ENCODE data around the gene WARS2.

The WARS2 gene

DNA sequence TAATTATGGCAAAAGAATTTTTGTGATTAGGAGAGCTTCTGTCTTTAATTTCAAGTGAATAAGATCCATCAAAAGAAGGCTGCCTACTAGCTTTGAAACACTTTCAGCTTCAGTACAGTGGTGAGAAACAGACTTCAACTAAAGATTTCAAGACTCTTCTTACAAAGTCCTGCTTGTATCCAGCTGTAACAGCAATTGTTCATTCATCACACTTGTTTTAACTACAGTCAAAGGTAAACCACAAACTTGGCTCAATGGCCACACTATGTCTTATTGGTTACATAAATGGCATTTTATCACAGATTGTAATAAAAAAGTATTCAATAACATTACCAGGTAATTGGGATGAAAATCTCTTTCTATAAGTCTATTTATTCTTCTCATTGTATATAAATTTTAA, 59.2 kb downstream of the WARS2 start:
- no peak for DNase-seq

DNA sequence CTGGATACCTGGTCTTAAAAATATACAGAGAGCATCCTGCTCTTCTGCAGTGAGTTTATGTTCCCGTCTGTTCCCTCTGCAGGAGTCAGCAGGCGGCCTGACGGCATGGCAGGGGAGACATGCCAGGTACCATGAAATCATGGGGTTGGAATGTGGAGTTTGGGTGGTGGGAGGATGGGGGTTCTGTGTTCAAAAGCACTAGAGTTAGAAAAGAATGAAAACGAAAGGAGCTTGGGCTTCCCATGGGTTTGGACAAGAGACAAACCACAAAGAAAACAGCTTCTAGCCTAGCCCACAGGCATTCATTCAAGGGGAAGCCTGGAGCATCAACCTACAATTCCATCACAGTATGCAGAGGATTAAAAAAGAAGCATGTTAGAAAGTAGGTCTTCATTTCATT, 59.9 kb downstream of the WARS2 start:
- DNase-seq = no peak

DNA sequence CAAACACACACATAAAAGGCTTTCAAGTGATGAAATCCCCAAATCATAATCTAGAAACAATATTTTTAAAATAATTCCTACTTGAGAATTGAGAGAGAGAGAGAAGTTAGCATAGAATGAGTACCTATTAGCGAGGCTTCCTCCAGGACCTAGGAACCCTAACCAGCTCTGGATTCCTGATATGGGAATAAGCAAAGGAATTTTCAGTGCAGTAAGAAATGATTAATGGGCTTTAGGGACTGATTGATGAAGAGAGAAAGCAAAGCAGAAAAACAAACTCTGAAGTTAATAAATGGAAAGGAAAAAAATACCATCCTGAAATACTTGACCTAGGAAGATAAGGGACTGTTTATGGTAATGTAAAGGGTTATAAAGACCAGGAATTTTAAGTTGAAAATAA, 60.6 kb downstream of the WARS2 start:
- DNase-seq = no peak

DNA sequence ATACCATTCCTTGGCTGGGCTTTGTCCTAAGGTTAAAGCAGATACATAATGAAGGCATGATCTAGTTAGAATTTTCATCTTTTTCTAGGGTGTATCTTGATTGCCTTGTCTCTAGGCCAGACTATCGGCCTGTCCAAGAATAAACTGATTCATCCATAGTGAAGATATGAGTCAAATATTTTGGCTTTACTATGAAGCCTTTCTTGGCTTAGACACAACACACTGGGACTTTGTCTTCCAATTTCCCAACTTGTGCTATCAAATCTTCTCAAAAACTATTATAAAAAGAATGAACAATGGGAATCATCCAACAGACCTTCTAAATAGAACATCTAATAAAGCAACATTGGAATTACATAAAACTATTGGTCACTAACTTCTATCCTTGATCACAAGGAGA, 64.8 kb downstream of the WARS2 start:
- no peak for DNase-seq

DNA sequence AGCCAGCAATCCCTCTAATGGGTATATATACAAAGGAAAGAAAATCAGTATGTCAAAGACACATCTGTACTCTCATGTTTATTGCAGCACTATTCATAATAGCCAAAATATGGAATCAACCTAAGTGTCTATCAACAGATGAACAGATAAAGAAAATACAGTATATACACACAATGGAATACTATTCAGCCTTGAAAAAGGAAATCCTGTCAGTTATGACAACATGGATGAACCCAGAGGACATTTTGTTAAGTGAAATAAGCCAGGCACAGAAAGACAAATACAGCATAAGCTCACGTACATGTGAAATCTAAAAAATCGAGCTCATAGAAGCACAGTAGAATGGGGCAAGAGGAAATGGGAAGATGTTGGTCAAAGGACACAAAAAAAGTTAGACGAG, 69.1 kb downstream of the WARS2 start:
- no peak for DNase-seq

DNA sequence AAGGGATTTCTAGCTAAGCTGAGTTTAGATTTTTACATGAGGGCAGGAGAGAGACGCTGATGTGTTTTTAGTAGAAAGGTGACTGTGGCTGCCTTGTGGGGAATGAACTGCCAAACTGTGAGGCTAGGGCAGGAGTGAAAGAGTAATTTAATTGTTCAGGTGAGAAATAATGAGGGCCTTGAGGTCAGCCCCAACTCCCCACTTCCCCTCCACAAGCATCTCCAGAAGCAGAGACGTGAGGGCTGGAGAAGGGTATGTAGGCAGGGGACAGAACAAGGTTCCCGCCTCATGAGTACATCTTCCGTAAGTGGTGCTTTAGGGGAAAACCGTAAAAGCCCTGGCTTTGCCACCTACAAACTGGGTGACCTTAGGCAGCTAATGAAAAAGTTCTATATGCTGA, 70.8 kb downstream of the WARS2 start:
- DNase-seq = no peak

DNA sequence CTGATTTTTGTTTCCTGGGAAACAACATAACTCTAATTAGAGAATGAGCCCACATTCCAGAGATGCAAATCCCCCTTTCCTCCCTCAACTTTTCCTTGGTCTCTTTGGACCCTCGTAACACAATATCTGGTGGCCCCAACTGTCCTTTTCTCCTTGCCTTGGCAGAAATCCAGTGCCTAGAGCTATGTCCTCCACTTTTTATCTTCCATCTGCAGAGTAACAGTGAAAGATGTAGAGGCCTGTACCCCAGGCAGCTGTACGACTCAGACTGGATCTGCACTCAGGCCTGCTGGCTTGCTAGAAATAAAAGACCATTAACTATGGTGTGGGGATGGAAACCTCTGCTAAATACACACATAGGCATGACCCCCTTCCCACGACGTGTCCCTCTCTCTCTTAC, 72.0 kb downstream of the WARS2 start:
- DNase-seq = no peak

DNA sequence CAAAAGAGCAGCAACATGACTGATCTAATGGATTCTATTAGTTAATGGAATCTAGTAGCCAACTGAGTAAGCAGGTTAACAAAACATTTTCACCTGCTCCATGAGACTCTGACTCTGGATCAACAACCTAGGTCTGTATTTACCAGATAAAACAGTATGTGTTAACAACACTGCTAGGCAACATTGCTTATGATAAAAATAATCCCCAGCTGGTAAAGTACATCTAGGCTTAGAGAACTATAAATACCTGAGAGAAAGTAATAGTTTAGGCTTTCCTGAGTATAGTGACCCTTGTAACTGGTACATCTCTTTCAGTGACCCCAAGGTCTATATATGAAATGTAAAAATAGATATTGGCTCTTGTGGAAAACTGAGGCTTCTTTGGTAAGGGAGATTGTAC, 78.8 kb downstream of the WARS2 start:
- no peak for DNase-seq

DNA sequence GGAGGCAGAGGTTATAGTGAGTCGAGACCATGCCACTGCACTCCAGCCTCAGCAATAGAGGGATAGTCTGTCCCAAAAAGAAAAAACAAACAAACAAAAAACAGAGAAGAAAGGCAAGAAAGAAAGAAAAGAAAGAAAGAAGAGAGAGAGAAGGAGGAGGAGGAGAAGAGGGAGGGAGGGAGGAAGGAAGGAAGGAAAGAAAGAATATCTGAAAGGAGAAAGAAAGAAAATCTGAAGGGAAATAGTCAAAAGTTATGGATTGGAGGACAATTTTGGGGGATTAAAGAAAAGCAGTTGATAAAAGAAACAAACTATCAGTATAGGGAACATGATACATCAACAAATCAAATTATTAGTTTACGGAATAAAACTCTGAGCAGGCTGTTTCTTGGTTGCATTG, 84.9 kb downstream of the WARS2 start:
- DNase-seq = no peak

DNA sequence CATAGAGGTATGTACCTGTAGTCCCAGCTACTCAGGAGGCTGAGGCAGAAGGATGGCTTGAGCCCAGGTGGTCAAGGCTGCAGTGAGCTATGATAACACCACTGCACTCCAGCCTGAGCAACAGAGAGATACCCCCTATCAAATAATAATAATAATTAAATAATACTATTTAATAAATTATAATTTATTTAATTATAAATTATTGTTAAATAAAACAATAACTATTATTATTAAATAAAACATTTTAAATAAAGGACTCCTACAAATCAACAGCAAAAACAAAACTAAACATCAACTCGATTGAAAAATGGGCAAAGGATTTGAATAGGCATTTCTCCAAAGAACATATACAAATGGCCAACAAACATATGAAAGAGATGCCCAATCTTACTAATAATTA, 86.5 kb downstream of the WARS2 start:
- no peak for DNase-seq

DNA sequence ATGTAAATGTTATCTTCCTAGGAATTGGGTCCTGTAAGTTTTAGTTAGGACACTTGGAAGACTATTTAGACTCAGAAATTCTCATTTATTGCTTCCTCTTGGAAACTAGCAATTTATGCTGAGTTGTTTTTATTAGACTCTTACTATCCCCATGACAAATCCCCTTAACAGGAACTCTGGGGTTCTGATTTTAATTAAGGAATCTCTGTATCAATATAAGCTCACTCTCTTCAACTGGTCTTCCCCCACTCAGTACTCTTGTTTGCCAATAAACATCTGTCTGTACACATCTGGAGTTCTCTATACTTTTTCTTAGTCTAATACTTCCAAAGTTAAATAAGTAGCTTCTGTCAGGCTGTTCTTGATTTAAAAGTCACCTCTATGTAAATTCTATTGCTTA, 88.2 kb downstream of the WARS2 start:
- no peak for DNase-seq

DNA sequence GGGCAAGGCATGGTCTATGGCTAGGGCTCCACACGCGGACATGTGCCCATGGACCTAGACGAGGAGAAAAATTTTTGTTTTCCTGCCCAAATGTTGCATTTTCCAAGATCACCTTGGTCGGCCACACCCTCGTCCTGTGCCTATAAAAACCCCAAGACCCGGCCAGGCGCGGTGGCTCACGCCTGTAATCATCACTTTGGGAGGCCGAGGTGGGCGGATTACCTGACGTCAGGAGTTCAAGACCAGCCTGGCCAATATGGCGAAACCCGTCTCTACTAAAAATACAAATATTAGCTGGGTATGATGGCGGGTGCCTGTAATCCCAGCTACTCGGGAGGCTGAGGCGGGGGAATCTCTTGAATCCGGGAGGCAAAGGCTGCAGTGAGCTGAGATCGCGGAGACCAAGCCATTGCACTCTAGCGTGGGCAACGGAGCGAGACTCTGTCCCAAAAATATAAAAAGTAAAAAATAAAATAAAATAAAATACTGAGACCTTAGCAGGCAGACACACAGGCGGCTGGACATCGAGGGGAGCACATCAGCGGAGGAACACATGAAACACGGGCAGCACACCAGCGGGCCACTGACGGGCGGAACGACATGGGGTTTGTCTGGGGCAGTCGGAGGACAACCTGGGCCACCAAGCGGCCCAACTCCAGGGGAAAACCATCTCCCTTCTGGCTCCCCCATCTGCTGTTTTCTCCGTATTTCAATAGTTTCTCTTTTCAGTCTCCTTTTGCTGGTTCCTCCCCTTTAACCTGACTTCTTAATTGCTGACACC, 91.6 kb downstream of the WARS2 start:
- no peak for DNase-seq

DNA sequence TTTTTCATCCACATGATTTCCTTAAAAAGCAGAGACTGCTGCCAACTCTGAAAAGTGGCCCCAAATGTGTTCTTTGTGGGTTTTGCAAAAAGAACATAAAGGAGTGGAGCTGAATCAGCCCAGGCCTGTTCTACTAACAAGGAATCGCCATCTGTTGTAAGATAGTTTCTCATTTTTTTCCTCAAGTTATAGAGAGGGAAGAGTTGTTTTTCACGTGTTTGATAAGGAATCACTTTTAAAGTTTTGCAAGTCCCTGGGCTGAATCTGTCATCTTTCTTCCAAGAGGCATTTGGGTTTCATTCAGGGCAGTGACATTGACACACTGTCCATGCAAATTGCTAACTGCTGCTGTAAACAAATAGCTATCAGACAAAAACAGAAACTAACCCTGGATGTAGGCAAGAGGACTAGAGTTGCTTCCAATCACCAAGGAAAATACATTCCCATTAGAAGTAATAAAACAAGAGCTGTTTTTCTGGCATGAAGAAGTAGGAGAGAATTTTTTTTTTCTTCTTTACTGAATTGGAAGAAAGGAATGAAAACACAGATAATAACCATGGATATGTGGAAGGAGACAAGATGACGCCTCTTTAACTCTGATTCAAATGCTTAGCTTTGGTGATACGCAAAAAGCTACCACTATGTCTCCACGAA, 93.5 kb downstream of the WARS2 start:
- DNase-seq = no peak

DNA sequence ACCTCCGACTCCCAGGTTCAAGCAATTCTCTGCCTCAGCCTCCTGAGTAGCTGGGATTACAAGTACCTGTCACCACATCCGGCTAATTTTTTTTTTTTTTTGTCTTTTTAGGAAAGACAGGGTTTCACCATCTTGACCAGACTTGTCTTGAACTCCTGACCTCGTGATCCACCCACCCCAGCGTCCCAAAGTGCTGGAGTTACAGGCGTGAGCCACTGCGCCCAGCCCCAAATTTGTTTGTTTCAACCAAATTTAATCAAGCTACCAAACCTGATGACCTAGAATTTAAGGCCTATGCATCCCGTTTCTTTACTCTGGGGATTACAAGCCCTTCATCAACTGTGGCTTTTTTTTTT, 94.0 kb downstream of the WARS2 start:
- DNase-seq = no peak

DNA sequence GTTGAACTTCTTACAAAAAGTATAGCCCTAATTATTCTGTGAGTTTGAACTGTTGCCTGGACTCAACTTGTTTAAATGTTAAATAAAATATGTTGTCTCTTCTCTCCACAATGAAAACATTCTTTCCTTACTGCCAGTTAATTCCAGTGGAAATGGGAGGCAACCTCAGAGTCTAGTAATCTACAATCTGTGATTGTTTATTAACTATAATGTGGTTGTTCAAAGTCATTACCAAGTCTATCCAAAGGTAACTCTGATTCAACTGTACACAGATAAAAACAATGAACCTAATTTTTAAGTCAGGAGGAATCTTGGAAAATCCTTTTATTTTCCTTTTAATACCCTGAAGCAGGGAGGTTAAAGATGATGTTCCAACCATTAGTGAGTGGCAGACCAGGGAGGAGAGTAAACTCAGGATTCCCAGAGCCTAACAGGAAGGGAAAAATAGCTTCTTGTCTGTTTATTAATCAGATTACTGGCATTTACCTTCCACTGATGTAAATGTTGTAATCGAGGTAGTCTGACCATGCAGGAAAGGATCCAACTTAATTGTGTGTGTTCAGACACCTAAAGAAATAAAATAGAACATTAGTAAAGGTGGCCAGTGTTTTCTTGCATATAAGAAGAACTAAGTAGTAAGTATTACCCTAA, 95.2 kb downstream of the WARS2 start:
- no peak for DNase-seq

DNA sequence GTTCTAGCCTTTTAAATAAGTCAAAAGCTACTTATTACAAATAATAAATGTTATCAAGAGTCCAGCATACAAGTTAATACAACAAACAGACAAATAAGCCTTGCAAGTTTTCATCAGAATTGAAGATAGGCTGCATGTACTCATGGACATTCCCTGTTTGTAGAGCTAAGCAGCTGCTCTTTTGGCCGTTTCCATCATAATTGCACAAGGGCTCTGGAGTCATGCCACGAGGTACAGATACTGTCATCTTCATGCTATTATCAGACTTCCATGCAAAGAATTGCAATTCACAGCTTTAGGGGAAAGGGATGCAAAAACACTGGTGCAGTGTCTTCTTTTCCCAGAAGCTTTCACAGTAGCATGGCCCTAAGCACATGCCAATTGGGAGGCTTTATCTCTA, 99.5 kb downstream of the WARS2 start:
- DNase-seq = no peak

DNA sequence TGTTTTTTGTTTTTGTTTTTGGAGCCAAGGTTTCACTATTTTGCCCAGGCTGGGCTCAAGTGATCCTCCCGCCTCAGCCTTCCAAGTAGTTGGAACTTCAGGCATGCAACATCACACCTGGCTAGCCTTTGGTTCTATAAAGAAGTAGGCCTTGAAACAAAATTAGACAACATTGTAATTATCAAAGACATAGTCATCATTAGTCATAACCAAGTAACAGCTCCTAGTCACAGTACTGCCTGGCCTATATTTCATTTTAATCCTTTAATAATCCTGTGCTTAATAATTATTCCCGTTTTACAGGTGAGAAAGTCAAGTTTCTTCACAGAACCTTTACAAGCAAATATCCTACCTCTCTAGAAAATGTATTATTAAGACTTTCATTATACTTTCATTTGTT, 100.0 kb downstream of the WARS2 start:
- DNase-seq = no peak

DNA sequence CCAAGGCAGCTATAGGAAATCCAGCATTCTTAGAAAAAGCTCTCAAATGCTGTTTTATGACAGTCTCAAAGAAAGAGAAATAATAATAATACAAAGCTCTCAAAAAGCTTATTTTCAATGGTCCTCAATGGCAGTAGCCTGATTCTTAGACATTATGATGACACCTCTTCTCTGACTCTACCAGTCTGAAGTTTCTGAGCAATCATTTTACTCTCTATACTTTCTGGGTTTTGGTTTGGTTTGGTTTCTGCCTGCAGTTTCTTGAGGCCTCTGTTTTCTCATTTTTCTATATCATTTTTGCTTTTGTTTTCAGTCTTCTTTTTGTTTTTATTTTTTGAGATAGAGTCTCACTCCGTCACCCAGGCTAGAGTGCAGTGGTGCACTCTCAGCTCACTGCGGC, 102.1 kb downstream of the WARS2 start:
- no peak for DNase-seq

DNA sequence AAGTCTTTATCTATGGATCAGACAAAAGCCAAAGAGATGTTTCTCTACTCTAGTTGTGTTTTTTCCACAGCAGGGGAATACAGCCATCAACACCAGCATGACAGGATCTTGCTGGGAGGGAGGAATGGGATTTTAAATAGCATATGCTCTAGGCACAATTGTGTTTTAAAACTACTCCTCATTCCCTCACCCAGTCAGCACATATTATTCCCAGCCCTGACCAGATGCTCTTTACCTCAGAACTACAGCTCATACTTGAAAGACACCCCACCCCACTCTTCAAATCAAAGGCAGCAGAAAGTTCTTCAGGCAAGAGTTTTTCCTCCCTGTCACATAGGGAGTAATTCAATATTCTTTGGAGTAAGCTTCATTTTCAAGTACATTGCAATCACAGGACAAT, 106.1 kb downstream of the WARS2 start:
- no peak for DNase-seq

DNA sequence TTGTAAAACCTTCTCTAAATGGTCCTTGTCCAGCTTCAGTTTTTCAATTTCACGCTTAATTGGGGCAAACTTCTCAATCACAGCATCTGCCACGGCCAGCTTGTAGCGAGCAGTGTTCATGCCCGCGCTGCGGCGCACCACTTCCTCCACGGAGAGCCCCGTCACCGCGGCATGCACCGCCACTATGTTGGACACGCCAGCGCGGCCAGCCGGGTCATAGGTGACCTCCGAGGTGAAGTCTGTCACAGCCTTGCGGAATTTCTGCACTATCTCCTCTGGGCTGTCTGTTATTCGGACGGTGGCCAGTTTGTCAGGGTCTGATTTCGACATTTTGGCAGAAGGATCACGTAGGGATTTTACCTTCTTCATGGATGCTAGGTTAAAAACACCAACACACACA, 107.5 kb downstream of the WARS2 start:
- no peak for DNase-seq

DNA sequence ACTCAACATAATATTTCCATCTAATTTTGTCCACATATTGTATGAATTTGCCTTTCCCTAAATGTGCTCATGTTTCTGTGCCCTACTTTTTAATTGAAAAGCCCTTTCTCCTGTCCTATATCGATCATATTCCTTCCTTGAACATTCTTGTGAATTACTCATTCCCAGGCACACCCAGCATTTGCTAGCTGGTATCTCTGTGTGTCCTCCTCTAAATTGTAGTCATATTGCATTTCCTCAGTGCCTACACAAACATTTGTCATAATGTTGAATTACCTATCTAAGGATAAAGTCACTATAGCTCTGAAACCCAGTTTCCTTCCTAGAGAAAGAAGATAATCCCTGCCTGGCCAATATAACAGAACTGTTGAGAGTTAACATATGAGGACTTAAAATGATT, 112.7 kb downstream of the WARS2 start:
- DNase-seq = no peak

DNA sequence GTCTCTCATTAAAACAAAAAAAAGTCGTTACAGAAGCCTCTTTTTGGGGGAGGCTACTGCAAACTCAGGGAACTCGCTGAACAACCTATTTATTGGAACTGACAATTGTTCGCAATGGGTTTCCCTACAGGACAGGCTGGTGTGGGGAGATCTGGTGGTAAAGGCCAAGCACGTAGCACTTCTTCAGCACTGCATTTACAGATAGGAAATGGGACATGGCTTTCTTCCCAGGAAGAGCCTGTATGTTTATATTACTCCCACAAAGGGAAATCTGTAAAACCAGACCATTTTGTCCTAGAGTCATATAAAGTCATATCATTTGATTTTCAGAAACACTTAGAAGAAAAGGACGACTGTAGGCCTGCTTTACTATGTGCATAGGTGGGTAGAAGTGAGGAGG, 113.5 kb downstream of the WARS2 start:
- no peak for DNase-seq

DNA sequence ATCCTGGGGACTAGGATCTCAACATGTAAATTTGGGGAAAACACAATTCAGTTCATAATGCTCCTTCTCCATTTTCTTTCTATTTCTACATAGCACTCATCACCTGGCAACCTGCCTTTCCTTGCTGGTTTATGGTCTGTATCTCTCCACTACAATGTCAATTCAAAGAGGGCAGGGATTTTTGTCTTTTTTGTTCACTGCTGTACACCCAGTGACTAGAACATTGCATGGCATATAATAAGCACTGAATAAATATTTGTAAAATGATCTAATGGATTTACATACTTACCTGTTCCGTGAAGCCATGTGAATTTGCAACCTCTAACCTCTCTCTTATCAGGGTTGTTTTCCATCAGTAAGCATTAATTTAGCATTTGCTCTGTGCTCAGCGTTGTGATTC, 124.9 kb downstream of the WARS2 start:
- DNase-seq = no peak

DNA sequence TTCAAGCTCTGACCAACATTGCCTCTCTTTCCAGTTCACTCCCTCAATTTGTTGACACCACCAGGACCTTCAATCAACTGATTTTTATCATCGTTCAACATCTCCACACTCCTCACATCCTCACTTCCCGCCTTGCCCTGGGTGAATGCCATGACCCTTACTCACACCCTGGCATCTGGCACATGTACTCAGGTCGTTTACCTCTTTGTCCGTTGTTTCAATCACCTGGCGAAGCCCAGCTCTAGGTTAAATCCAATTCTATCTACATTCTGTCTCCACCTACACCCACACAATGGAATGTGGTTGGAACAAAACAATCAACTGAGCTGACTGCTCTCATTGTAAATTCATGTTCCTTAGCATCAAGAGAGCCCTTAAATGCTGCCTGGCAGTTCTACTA, 128.1 kb downstream of the WARS2 start:
- no peak for DNase-seq

DNA sequence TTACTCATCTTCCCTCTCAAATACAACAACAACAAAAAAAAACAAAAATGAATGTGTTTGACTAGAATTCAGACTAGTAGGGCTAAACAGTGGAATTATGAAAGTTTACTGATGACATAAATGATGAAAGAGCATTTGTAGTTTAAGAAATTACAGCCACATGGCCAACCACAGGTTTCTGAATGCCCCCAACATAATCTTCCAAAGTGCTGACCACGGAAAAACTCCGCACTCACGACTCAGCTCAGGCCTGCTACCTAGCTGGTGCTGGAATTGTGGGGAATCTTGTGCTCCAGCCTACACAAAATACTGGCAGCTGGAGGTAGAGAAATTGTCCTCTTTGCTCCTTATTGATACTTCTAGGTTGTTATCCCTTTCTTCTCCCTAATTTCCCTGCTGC, 128.7 kb downstream of the WARS2 start:
- no peak for DNase-seq
